Psoas muscle (tissue), 8 donors: ENCODE results near the gene RANBP17. TPM values are rescaled to one million over a fixed set of nuclear protein-coding genes. Genes with fewer than 3 reads are reported as not detected.

Source experiments
- ATAC-seq, 4 donors: fragments of 200-7000 bp; cut with Tn5 transposase; one replicate each; pipeline ENCODE4 v1.9.1; 2020; ENCODE audit warnings: moderate library complexity in 3 of 4, mild to moderate bottlenecking in 2 of 4
- DNase-seq, 2 donors: peaks; one replicate each; pipeline ENCODE4 v3.0.0-alpha.2; 2020
- H3K27ac ChIP-seq: fragments of 200-600 bp; one replicate; pipeline ENCODE4 v1.8.0; 2022
- H3K27me3 ChIP-seq, 3 donors: fragments of 200-600 bp in 1 of 3; one replicate each; pipeline versions ENCODE4 v1.6.1 to v1.8.0; 2013 to 2022; ENCODE audit warnings: low read length in 2 of 3, mild to moderate bottlenecking in 2 of 3, moderate library complexity in 1 of 3; ENCODE audit not compliant: insufficient read depth in 3 of 3
- H3K36me3 ChIP-seq, 2 donors: fragments of 200-600 bp in 1 of 2; one replicate each; pipeline versions ENCODE4 v1.6.1 to v1.8.0; 2013 to 2022; ENCODE audit warnings: low read depth in 1 of 2, mild to moderate bottlenecking in 1 of 2, moderate library complexity in 1 of 2; ENCODE audit not compliant: insufficient read depth in 1 of 2
- H3K4me1 ChIP-seq: fragments of 200-600 bp; one replicate; pipeline ENCODE4 v1.8.0; 2022
- H3K4me3 ChIP-seq: fragments of 200-600 bp; one replicate; pipeline ENCODE4 v1.8.0; 2022; ENCODE audit warnings: mild to moderate bottlenecking
- H3K9me3 ChIP-seq: fragments of 200-600 bp; one replicate; pipeline ENCODE4 v1.8.0; 2022
- WGBS, 3 donors: extraction: QIAGEN DNeasy Blood & Tissue Kit; methylation state at CpG; one replicate each; pipeline versions ENCODE4 v1.1.6 to v1.1.7; 2013; 5-methylcytosine and 5-hydroxymethylcytosine counted together
- intact Hi-C, 2 donors: fragments of 100-400 bp; cut with DNase I; formaldehyde crosslinking; loops; one replicate each; pipeline versions ENCODE4 v1.11.0 to v1.14.2; 2022
- polyA plus RNA-seq, 3 donors: library from polyadenylated mRNA; stranded (reverse); fragments of 200-250 nt; gene quantifications; one replicate each; pipeline ENCODE4 v1.2.3, GENCODE V29; 2013
- total RNA-seq, 4 donors: library from RNA; stranded (reverse); fragmentation: NEBNext Ultra II Directional in 2 of 4; extraction: Animal tissue kit (Norgen Biotek cat#: 25700) in 2 of 4; gene quantifications; one replicate each; pipeline versions ENCODE4 v1.2.1 to v1.2.4, GENCODE V29; 2021 to 2023
- TF ChIP-seq, protein P1 (sequence below): fragments of 200-600 bp; IDR thresholded peaks from one replicate; pipeline ENCODE4 v1.8.0; 2022; ENCODE audit warnings: antibody characterized with exemption
- donor health status: healthy with polysubstance abuse.
- donor health status: DM: no; HTN: no; CAD: no; lungs with moderate emphysema.
- donor health status: Bipolar disorder and iron deficiency.
- donor health status: healthy.
- donor health status: DM: yes; HTN: yes; CAD: no.
- donor health status: DM: no; HTN: no; CAD: no.
- donor health status: DM: no; HTN: no; CAD: no.
- donor health status: DM: yes; HTN: yes; CAD: no.

Gene RANBP17
- total and polyA plus RNA-seq, 7 donors: 0.03 to 3.2 (median 1.0) TPM

DNA sequence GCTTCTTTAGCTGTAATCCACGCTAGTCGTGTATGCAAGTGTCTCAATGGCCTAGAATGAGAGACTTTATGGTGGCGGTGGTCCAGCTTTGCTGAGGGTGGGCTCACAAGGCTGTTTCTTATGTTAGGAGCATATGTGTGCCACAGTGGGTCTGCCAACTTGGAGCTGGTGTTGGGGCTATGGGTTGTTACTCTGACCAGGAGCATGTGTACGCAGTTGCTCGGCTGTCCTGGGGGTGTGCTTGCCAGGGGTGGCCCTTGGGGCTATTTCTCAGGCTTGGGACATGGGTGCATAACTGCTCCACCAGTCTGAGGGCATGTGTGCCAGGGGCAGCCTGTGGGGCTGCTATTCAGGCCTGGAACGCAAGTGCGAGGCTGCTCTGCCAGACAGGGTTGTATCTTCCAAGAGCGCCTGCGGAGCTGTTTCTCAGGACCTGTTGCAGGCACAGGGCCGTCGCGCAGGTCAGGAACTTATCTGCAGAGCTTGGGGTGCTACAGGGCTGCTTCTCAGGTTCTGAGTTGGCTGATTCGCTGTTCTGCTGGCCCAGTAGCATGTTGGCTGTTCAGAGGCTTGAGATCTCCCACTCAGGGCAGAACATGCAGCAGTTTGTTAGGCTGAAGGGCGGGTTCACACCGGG is 259.3 kb downstream of the RANBP17 start:
- Histone ChIP-seq H3K27ac (no peak overlapping the region), H3K4me1 (no peaks in the 10 kb centered on the region), H3K36me3 (no peaks in the 10 kb centered on the region), H3K9me3 (no peaks in the 10 kb centered on the region), H3K27me3 (no peaks in the 10 kb centered on the region), H3K4me3 (no peak overlapping the region)
- WGBS, 3 donors: 87 to 92% (median 88%) methylated on average over 15 of the region's 15 CpGs
- no peak for ATAC-seq
- intact Hi-C loops: no loop called here
- no peak for DNase-seq
- TF ChIP-seq, protein P1, sequence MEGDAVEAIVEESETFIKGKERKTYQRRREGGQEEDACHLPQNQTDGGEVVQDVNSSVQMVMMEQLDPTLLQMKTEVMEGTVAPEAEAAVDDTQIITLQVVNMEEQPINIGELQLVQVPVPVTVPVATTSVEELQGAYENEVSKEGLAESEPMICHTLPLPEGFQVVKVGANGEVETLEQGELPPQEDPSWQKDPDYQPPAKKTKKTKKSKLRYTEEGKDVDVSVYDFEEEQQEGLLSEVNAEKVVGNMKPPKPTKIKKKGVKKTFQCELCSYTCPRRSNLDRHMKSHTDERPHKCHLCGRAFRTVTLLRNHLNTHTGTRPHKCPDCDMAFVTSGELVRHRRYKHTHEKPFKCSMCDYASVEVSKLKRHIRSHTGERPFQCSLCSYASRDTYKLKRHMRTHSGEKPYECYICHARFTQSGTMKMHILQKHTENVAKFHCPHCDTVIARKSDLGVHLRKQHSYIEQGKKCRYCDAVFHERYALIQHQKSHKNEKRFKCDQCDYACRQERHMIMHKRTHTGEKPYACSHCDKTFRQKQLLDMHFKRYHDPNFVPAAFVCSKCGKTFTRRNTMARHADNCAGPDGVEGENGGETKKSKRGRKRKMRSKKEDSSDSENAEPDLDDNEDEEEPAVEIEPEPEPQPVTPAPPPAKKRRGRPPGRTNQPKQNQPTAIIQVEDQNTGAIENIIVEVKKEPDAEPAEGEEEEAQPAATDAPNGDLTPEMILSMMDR: no peak

DNA sequence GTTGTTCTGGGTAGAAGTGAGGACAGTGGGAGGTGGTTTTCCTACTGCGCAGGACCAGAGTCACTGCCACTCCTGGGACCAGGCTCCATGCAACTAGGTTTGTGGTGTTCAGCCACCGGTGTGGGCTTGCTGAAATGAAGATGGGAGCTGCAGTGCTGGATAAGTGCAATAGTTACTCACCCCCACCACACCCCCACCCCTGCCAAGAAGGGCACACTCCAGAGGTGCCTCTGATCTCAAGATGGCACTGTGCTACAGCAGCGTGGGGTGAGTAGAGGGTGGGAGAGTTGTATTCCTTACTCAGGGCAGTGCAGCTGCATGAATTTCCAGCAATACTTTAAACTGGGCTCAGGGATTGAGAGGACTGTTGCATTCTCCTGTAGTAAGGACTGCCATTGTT is 259.8 kb downstream of the RANBP17 start:
- no peak for DNase-seq
- Histone ChIP-seq H3K27ac (no peak overlapping the region), H3K9me3 (no peaks in the 10 kb centered on the region), H3K4me3 (no peak overlapping the region), H3K4me1 (no peaks in the 10 kb centered on the region), H3K36me3 (no peaks in the 10 kb centered on the region), H3K27me3 (no peaks in the 10 kb centered on the region)
- TF ChIP-seq, protein P1: no peak
- 90 to 96% (median 94%) methylated on average over 3 of the region's 3 CpGs for WGBS, 3 donors
- intact Hi-C loops: no loop called here
- no peak for ATAC-seq

DNA sequence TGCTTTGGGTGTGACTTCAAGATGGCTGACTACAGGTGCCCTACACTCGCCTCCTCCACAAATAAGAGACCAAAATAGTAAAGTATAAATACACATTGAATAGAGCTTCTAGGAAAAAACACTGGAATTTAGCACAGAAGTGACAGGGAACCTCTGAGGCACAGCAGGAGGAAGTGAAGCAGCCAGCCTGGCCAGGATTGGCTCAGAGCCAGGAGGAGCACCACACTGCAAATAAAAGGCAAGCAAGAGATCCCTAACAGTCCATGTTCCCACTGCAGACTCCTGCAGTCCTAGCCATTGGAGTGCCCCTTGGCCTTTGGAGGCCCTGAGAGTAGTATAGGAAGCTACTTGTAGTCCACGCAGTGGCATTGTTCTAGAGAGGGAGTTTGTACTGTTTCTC is 260.6 kb downstream of the RANBP17 start:
- TF ChIP-seq, protein P1: no peak
- DNase-seq (no peak), ATAC-seq (no peak)
- Histone ChIP-seq H3K4me1 (no peaks in the 10 kb centered on the region), H3K27me3 (no peaks in the 10 kb centered on the region), H3K27ac (no peak overlapping the region), H3K9me3 (no peaks in the 10 kb centered on the region), H3K36me3 (no peaks in the 10 kb centered on the region), H3K4me3 (no peak overlapping the region)
- 84 to 85% (median 85%) methylated on average over 2 of the region's 2 CpGs for WGBS, 3 donors
- intact Hi-C loops: no loop called here

DNA sequence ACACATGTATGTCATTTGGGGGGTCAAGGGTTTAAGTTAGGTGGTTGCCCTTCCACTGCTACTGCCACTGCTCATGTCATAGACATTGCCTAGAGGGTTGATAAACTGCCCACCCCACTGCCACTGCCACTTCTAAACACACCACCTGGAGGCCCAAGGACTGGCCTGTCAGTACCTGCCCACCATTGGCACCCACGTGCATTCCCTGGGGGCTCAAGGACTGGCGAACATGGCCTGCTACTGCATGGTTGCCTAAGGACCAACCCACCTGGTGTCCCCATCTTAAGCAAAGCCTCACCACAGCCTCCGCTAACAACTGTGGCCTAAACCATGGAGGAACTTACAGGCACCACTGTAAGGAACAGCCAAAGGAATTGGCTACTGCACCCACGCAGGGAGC is 261.6 kb downstream of the RANBP17 start:
- ATAC-seq: no peak
- no peaks in the 10 kb centered on the region for H3K36me3 ChIP-seq
- TF ChIP-seq, protein P1: no peak
- no peak for DNase-seq
- H3K27me3 ChIP-seq: no peaks in the 10 kb centered on the region
- H3K9me3 ChIP-seq: no peaks in the 10 kb centered on the region
- intact Hi-C loops: no loop called here
- WGBS, 3 donors: 91 to 99% (median 97%) methylated on average over 4 of the region's 4 CpGs
- H3K4me1 ChIP-seq: no peaks in the 10 kb centered on the region
- no peak overlapping the region for H3K27ac ChIP-seq
- H3K4me3 ChIP-seq: no peak overlapping the region

DNA sequence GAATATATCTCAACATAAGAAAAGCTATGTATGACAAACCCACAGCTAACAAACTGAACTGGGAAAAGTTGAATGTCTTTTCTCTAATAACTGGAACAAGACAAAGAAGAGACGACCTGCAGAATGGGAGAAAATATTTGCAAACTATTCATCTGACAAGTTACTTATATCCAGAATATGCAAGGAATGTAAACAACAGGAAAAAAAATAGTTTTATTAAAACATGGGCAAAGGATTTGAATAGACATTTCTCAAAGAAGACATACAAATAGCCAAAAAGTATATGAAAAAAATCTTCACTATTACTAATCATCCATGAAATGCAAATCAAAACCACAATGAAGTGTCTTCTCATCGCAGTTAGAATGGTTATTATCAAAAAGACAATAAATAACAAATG is 265.5 kb downstream of the RANBP17 start:
- H3K9me3 ChIP-seq: no peaks in the 10 kb centered on the region
- DNase-seq (no peak), ATAC-seq (no peak)
- no peak overlapping the region for H3K4me3 ChIP-seq
- intact Hi-C loops: no loop called here
- H3K4me1 ChIP-seq: no peaks in the 10 kb centered on the region
- H3K27ac ChIP-seq: no peak overlapping the region
- 81 to 85% (median 84%) methylated on average over 2 of the region's 2 CpGs for WGBS, 3 donors
- no peaks in the 10 kb centered on the region for H3K27me3 ChIP-seq
- H3K36me3 ChIP-seq: no peaks in the 10 kb centered on the region
- TF ChIP-seq, protein P1: no peak
